Activated CD4-positive, alpha-beta T cell treated with anti-CD3 and anti-CD28 coated beads, Interleukin-2, Interleukin-6, amounts not matched to agents 100 ng/mL and 50 ng/mL, durations not matched to agents 16 hours and 8 hours (primary cell): Measurements from ENCODE around the gene ANKK1.

ENCODE experiments used
- DNase-seq: peaks from one replicate; pipeline ENCODE4 v3.0.0-alpha.2; 2020

ANKK1 gene

DNA sequence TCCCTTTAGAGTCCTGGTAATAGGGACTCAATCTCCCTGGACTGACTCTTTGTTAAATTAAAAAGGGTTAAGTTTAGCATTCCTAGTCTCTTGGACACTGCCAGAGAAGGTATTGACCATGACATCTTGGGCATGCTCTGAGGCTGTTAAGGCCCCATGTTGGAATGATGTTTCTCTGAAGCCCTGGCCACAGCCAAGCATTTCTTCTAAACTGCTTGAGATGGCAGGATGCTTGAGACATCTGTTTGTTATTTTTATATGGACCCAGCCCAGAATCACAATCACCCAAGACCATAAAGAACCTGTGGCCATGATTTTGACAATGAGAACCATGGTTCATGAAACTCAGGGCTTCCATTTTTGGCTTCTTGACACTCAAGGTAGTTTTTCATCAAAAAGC is 5.5 kb upstream of the ANKK1 start:
- DNase-seq: no peak

DNA sequence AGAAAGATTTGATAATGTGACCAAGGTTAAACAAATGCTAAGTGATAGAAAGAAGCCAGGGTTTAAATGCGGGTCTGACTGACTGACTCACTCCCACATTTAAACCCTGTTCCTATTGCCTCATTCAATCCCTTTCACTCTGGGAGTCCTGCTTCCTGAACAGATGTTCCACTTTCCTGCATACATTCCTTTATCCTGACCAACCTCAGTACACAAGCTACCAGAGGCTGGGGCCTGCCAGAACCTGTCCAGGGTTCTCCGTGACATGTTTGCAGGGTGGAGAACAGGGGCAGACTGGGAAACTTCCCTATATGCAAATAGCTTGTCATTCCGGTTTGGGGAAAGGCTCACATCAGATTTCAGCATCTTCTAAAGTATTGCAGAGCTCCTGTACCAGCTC is 3.0 kb upstream of the ANKK1 start:
- DNase-seq: no peak

DNA sequence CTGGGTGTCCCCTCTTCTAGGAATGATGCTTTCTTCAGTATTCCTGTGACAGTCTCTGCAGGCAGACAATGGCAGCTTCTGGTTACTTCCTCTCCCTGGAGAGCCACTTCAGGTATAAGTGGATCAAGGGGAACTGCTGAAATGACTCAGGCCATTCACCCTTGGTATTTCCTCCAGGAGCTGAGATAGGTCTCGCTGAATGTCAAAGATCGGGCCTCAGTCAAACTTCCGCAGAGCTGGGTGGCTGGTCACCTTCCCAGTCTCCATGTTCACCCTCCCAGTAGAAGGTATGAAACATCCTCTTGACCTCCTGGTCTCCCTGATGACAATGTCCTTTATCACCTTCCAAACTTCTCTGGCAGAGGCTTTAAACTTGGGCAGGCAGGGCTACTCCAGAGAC is 1.8 kb upstream of the ANKK1 start:
- DNase-seq: no peak

DNA sequence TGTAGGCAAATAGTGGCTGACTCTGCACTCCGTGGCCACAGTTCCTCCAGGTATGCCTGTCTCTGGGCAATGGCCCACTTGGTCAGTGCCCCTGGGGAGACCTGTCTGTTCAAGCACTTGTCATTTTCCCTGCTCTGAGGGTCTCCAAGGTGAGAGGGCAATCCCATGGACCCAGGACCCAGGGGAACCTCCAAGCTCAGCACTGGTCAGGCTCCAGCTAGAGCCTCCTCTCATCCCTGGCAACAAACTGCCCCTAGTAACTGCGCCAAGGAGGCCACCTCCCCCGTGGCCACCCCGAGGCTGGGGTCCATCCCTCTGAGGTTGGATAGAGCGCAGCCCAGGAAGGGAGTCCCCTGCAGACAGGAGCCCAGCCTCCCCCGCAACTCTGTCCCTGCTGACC is 713 bp upstream of the ANKK1 start:
- DNase-seq: no peak

DNA sequence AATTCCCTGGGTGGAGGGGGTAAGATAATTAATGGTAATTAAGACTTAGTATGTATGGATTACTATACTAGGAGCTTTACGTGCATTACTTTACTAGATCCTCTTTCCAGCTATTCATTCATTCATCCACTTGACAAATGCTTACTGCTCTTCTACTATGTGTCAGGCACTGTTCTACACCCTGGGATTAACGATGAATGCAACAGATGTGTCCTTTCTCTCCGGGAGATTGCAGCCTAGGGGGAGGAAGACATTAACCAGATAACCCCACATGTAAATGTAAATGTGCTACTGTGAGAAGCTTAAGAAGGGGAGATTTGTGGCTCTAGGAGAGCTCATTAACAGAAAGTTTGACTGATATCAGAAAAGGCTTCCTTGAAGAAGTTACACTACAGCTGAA is 1.7 kb downstream of the ANKK1 start:
- no peak for DNase-seq

DNA sequence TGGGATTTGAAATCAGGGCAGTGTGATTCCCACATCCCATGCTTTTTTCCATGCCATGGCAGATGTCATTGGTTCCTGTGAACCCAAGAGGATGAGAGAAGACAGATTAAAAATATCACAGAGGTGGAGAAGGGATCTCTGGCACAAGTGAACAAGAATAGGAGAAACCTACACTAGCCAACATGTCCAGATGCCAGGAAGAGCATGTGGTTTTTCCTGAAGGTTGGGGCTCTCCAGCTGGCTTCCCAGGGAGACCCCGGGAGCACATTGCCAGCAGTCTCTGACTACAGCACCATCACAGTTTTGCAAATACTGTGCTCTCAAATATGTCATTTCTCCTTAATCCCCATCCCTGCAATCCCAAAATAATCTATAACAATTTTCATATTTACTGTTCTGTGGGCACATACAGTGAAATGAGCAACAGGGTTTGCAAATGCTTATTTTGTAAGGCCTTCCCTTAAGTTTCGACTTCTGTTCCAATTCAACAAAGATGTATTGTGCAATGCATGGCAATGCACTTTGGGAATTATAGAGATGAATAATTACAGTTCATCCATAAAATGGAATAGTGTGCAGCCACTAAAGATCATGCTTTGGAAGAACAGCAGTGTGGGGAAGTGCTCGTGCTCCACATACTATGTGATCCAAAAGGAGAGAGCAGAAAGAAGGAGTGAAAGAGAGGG is 4.8 kb downstream of the ANKK1 start:
- DNase-seq: no peak

DNA sequence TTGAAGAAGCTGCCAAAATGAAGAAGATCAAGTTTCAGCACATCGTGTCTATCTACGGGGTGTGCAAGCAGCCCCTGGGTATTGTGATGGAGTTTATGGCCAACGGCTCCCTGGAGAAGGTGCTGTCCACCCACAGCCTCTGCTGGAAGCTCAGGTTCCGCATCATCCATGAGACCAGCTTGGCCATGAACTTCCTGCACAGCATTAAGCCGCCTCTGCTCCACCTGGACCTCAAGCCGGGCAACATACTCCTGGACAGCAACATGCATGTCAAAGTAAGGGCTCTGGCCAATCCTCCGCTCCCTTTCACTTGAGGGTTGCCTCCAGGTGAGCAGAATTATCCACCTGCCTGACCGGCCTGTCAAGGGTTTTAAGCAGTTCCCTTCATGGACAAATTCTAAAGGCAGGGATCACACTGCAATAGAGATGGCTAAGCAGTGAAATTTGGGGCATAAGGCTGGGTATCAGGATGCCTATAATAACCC is 6.0 kb downstream of the ANKK1 start:
- DNase-seq: no peak

DNA sequence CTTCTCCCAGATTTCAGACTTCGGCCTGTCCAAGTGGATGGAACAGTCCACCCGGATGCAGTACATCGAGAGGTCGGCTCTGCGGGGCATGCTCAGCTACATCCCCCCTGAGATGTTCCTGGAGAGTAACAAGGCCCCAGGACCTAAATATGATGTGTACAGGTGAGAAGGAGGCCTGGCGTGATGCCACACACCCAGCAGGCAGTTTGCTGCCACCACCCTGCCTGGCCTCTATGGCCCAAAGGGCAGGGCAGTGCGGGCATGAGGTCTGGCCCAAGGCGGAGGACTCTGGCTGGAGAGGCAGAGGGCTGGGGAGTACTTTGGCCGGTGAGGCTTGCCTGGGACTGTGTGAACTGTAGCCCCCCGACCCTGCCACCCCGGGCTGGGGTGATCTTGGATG is 7.3 kb downstream of the ANKK1 start:
- no peak for DNase-seq

DNA sequence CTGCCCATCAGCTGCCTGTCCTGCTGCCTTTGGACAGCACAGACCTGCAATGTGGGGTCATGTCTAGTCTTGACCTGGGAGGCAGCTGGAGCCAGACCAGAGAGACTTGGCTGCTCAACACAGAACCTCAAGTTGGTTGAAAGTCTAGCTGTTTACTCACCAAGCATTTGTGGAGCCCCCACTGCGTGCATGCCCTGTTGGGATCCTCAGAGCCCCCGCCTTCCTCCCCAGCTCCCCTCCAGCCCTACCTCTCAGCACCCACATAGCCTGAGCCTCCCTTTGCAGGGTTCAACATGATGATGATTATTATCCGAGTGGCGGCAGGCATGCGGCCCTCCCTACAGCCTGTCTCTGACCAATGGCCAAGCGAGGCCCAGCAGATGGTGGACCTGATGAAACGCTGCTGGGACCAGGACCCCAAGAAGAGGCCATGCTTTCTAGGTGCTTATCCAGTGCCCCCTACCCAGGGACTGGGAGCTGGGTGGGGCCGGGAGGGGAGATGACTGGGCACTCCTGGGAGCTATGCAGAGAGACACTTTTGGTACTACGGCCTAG is 8.3 kb downstream of the ANKK1 start:
- DNase-seq: no peak

DNA sequence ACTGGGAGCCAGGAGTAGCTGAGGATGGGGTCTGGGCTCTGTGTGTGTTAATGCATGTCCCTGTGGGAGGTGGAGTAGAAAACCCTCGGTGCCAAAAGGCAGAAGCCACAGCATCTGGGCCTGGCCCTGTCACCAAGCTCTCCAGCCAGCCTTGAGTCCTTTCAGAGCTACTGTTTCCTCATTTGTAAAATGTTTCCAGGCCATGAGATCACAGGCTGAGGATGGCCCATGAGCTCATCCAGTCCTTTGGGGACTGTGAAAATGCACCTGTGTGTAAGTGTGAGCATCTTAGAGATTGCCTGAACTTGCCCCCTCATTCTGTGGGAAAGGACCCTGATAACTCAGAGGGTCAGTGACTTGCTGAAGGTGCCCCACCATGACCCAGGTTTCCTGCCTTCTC is 9.1 kb downstream of the ANKK1 start:
- DNase-seq: no peak

DNA sequence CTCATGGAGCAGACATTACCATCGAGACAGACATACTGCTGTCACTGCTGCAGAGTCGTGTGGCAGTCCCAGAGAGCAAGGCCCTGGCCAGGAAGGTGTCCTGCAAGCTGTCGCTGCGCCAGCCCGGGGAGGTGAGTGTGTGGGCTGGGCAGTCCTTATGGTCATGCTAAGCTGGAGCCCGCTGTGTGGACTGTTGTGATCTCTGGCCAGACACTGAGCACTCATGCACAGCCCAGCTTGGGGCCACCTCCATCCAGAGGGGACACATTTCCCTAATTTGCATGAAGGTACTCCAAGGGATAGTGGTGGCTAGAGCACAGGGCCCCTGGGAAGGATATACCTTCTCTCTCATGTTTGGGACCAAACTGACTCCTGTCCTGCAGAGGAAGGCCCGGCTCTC is 9.6 kb downstream of the ANKK1 start:
- no peak for DNase-seq

DNA sequence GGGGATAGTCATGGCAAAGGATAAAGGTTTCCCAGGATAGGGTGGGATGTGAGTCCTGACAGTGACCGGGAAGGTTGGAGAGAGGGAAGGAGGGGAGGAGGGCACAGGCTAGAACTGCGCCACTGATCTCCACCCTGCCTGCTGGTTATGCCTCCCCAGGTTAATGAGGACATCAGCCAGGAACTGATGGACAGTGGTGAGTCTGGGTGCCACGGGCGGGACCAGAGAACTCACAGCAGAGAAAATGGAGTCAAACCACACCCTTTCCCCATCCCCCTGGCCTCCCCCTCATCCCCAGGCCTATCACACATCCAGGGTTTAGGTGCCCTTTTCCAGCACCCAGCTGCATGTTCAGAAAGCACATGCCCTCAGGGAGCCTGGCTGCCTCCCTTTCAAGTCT is 10.2 kb downstream of the ANKK1 start:
- no peak for DNase-seq

DNA sequence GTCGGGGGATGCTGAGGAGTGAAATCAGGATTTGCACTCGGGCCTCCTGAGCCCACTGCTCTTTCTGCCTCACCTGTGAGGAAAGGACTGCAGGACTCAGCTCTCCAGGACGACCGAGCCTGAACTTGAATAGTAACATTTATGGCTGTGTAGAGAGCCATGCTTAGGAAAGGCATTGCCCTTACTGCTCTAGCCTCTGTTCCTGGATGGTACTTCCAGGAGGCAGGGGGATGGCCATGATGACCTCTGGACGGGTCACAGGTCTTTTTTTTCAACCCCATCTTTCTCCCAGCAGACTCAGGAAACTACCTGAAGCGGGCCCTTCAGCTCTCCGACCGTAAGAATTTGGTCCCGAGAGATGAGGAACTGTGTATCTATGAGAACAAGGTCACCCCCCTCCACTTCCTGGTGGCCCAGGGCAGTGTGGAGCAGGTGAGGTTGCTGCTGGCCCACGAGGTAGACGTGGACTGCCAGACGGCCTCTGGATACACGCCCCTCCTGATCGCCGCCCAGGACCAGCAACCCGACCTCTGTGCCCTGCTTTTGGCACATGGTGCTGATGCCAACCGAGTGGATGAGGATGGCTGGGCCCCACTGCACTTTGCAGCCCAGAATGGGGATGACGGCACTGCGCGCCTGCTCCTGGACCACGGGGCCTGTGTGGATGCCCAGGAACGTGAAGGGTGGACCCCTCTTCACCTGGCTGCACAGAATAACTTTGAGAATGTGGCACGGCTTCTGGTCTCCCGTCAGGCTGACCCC is 11.3 kb downstream of the ANKK1 start:
- no peak for DNase-seq

DNA sequence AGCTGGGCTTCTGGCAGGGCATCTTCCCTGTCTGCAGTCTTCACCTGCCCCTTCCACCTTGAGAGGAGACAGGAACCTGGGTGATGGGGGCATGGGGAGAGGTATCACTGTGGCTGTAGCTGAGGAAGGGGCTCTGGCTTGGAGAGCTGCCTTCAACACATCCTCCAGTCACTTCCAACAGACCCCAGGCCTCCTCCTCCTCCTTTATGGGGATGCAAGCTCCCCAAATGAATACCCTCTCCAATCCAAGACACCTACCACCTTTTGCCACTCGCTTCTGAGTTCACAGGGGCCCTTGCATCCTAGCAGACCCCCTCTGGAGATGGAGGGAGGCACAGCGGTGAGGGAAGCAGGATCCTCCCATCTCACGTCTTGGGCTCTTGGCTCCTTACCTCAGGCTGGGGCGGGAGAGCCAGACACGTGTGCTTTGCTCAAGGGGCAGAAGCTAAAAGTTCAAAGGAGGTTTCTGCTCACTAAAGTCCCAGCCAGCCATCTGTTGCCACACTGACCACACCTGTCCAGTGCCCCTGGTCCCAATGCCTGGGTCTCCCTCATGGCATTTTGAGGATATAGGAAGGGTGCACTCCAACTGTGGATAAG is 13.2 kb downstream of the ANKK1 start:
- DNase-seq: no peak

DNA sequence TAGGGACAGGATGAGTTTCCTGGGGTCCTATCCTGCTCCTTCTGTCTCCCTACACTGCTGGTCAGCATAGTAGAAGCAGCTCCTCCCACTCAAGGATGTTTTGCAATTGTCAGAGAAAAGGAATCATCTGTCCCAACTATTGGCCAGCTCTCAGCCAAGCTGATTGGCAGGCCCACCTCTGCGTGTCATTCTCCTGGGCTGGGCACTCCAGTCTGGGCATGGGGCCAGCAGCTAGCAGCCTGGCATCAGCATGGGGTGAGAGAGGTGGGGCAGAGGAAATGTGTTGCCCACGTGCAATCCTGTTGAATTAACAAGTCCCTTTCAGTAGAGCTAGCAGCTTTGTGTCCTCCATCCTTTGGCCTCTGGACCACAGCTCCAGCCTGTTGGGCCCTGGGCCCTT is 14.1 kb downstream of the ANKK1 start:
- no peak for DNase-seq

DNA sequence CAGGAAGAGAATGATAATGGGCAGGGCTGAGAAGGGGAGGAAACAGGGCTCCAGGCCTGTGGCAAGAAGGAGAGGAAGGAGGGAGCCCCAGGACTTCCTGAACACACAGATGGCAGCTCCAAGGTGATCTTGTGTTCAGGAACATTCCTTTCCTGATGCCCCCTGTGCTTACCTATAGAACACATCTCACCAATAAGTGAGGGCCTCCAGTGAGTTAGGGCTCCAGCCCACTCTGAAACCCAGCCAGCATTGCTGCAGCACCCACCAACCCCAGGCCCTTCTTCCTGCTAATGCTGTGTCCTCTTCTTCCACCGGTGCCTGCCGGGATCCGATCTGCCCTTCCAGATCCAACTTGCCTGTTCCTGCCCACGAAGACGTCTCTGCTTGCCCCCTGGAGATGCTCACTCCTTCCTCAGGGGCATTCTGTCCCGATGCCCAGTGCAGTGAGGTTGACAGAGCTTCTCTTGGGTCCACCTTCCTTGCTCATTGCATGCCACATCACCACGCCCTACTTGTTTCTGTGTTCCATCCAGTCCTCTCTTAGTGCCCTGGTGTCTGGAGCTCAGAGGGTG is 17.4 kb downstream of the ANKK1 start:
- no peak for DNase-seq

DNA sequence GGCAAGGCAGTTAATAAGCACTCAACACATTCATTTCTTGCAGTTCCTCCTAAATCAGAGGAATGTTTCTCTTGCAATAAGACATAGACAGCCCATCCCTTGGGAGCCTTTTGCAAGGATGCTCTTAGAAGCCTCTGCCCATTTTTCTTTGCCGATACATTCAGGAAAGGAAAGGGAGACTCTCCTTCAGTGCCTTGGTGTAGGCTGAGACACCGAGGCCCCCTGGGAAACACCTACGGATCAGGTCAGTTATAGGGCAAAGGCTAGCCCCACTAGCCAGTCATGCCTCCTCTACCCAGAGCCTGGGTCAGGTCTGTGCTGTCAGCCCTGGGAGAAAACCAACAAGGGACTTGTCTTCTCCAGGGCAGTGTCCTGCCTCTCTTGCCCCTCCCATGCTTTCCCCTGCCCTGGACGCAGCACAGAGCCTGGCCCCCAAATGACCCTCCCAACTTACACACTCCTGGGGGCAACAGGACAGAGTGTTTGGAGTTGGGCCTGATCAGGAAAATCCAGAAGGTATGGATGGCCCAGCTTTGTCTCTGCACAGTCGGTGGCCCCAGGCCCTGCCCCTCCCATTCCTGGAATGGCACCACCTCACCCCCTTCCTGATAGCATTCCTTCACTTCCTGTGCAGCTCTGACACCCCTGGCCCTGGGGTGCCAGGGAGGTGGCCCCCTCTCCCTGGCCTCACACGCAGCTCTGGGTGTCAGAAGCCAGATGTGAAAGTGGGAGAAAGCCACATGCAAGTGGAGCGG is 18.3 kb downstream of the ANKK1 start:
- DNase-seq: no peak

DNA sequence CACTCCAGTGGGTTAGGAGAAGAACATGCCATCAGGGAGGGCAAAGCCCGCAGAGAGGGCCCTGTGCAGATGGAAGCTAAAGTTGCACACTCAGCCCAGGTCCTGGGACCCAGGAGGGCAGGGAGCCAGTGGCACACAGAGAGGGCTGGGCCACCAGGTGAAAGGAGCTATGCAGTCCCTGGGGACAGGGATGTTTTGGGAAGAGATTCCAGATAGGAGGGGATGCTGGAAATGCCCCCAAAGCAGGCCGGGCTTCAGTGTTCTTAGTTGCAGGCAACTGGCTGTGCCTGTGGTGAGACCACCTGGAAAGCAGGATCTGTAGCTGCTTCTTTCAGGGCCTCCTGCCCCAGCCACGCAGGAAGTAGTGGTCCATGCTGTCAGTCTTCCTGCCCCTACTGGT is 19.6 kb downstream of the ANKK1 start:
- no peak for DNase-seq

DNA sequence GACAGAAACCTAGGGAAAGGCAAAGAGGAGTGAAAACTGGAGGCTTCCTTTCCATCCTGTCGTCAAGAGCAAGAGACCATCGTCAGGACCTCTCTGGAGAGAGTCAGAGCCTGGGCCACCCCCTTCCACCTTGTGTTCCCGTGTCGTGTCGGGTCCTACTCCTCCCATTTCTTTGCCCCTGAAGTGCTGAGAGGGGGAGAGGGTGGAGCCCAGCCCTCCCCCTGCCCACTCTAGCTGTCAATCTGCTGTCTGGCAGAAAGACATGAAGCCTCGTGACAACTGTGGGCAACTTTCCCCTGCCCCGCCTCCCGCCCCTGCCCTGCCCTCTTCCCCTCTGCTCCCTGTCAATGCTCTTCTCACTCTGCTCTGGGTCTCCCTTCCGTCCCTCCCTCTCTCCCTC is 20.6 kb downstream of the ANKK1 start:
- DNase-seq: no peak

DNA sequence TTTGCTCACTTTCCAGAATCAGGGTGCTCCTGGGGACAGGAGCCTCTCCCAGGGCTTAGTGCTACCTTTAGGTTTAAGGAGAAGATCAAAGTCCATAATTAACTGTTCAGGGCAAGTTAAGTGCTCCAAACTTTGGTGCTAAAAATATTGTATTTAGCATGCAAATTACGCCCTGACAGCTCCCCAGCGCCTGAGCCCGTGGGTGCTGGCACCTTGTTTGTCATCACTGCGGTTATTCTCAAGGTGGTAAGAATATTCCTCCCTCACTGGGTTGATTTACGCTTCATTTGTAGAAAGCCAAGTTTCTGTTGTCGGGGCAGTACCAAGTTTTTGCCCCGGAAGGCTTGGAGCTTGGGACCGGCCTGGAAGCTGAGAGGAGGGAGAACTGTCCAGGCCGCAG is 21.3 kb downstream of the ANKK1 start:
- no peak for DNase-seq

DNA sequence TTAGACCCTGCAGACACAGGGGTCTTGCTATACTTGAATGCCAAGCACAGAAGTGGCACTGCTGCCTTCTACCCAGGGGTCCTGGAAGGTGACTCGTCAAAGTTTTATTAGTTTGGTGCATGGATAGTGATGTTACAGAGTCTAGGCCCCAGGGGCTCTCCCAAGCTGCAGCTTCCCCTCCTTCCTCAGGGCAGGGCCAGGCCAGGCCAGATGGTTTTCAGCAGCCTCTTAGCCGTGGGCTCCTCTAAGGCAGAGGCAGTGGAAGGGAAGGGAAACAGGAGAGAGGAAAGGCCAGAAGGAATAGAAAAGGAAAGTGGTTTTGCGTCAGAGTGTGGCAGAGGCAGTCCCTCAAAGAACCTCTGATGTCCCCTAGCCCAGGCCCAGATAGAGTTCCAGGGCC is 21.9 kb downstream of the ANKK1 start:
- DNase-seq: no peak

DNA sequence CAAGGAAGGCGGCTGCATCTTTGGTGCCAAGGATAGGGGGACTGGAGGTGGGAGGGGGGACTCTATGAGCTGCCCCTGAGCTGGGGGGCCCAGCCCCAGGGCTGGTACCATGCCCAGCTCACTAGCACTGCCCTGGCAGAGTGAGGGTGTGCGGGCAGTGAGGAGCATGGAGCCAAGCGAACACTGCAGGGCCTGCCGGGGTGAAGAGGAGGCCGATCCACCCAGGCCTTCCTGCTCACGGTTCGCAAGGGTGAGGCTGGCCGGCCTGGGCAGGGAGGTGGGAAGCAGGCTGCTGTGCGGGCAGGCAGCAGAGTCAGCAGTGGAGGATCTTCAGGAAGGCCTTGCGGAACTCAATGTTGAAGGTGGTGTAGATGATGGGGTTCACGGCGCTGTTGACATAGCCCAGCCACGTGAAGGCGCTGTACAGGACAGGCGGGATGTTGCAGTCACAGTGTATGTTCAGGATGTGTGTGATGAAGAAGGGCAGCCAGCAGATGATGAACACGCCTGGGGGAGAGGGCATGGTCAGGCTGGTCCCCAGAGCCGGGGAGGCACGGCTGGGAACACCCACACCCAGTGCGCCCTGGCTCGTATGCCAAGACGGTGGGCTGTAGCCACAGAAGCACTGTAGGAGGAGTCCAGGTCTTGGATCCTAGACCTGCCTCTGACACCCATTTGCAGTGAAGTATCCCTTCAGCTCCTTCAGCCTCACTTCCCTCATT is 23.0 kb downstream of the ANKK1 start:
- no peak for DNase-seq
